Body of pancreas (tissue), 4 donors: ENCODE data around the gene CPLANE2.

Source experiments
- POLR2A ChIP-seq, 3 donors: fragments of 450-650 bp; IDR thresholded peaks; one replicate each; pipeline ENCODE4 v1.6.1; 2016; ENCODE audit warnings: antibody characterized with exemption in 3 of 3, mild to moderate bottlenecking in 2 of 3
- TF ChIP-seq, protein P1 (sequence below), 7 experiments: fragments of 450-650 bp in 4 of 7; fragments of 200-600 bp in 3 of 7; sonication (generic) in 3 of 7; IDR thresholded peaks; one replicate each; pipeline ENCODE4 v1.5.1; 2016 to 2019; ENCODE audit warnings: antibody characterized with exemption in 7 of 7

DNA sequence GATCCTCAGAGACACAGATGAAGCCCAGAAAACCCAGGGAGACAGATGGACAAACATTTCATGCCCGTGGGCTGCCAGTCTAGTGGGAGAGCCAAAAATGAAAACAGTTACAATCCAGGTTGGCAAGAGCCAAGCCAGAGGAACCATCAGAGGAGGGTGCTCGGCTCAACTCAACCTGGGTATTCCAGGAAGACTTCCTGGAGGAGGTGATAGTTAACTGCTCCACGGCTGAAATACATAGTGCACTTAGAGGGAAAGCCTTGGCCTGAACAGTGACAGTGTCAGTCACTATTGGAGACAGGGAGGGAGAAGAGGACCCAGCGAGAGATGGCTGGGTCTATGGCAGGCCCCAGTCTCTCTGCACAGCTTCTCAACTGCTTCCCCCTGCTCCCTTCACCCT lies 26.4 kb downstream of the CPLANE2 start:
- no peak for TF ChIP-seq POLR2A (IDR thresholded peaks at IDR 0.05)
- TF ChIP-seq, protein P1, sequence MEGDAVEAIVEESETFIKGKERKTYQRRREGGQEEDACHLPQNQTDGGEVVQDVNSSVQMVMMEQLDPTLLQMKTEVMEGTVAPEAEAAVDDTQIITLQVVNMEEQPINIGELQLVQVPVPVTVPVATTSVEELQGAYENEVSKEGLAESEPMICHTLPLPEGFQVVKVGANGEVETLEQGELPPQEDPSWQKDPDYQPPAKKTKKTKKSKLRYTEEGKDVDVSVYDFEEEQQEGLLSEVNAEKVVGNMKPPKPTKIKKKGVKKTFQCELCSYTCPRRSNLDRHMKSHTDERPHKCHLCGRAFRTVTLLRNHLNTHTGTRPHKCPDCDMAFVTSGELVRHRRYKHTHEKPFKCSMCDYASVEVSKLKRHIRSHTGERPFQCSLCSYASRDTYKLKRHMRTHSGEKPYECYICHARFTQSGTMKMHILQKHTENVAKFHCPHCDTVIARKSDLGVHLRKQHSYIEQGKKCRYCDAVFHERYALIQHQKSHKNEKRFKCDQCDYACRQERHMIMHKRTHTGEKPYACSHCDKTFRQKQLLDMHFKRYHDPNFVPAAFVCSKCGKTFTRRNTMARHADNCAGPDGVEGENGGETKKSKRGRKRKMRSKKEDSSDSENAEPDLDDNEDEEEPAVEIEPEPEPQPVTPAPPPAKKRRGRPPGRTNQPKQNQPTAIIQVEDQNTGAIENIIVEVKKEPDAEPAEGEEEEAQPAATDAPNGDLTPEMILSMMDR (IDR thresholded peaks at IDR 0.05) = no peak
